OCI-LY1 (cell line): ENCODE data around the gene ACADL.
A peak's percentile ranks its signal among the peaks of the same experiment; 100 is the strongest.

Experiments used
- H2AFZ ChIP-seq: fragments of 200-600 bp; sonication (generic), shearing (Covaris generic); 2 replicates; pipeline ENCODE4 v1.6.0; 2014; ENCODE audit warnings: antibody characterized with exemption, mild to moderate bottlenecking, low read length
- H3F3A ChIP-seq: fragments of 200-600 bp; sonication (generic), shearing (Covaris generic); 2 replicates; pipeline ENCODE4 v1.6.0; 2014; ENCODE audit warnings: mild to moderate bottlenecking, antibody characterized with exemption, low read length, moderate library complexity; ENCODE audit not compliant: insufficient read depth
- H3K27ac ChIP-seq: fragments of 200-600 bp; sonication (generic); 2 replicates; pipeline ENCODE4 v1.5.1; 2014; ENCODE audit warnings: low read length, mixed run types, mild to moderate bottlenecking, low read depth; ENCODE audit not compliant: poor library complexity, severe bottlenecking
- H3K27me3 ChIP-seq: fragments of 200-600 bp; sonication (generic); 2 replicates; pipeline ENCODE4 v1.6.0; 2014; ENCODE audit warnings: antibody characterized with exemption, mild to moderate bottlenecking, low read length, moderate library complexity; ENCODE audit not compliant: insufficient read depth
- H3K36me3 ChIP-seq: fragments of 200-600 bp; sonication (generic); 2 replicates; pipeline ENCODE4 v1.6.1; 2014; ENCODE audit warnings: mild to moderate bottlenecking, antibody characterized with exemption, low read length, moderate library complexity, mixed read lengths; ENCODE audit not compliant: insufficient read depth
- H3K4me1 ChIP-seq: fragments of 200-600 bp; sonication (generic); 2 replicates; pipeline ENCODE4 v1.5.1; 2014; ENCODE audit warnings: mild to moderate bottlenecking, low read length, moderate library complexity; ENCODE audit not compliant: insufficient read depth, severe bottlenecking
- H3K4me2 ChIP-seq: fragments of 200-600 bp; sonication (generic), shearing (Covaris generic); 2 replicates; pipeline ENCODE4 v1.6.1; 2014; ENCODE audit warnings: low read length
- H3K4me3 ChIP-seq: fragments of 200-600 bp; sonication (generic); 2 replicates; pipeline ENCODE4 v1.5.1; 2014; ENCODE audit warnings: low read length, low read depth, mild to moderate bottlenecking, mixed read lengths; ENCODE audit not compliant: poor library complexity, severe bottlenecking
- H3K79me2 ChIP-seq: fragments of 200-600 bp; shearing (Covaris generic); 2 replicates; pipeline ENCODE4 v1.6.1; 2016; ENCODE audit warnings: mixed run types, low read length, mixed read lengths; ENCODE audit not compliant: insufficient read depth
- H3K9ac ChIP-seq: fragments of 200-600 bp; sonication (generic), shearing (Covaris generic); 2 replicates; pipeline ENCODE4 v1.6.1; 2014; ENCODE audit warnings: mild to moderate bottlenecking, low read length, mixed read lengths
- H3K9me2 ChIP-seq: fragments of 200-600 bp; sonication (generic), shearing (Covaris generic); 2 replicates; pipeline ENCODE4 v1.6.1; 2014; ENCODE audit warnings: low read depth, mild to moderate bottlenecking, low read length, mixed read lengths
- H3K9me3 ChIP-seq: fragments of 200-600 bp; shearing (Covaris generic); 2 replicates; pipeline ENCODE4 v1.6.1; 2014; ENCODE audit warnings: low read length, mixed read lengths
- H4K20me1 ChIP-seq: fragments of 200-600 bp; sonication (generic), shearing (Covaris generic); 2 replicates; pipeline ENCODE4 v1.6.0; 2016; ENCODE audit warnings: mild to moderate bottlenecking, low read length; ENCODE audit not compliant: insufficient read depth
- CTCF ChIP-seq: fragments of 200-600 bp; sonication (generic), shearing (Covaris generic); IDR thresholded peaks from 2 replicates; pipeline ENCODE4 v1.5.1; 2017; ENCODE audit warnings: mild to moderate bottlenecking, antibody characterized with exemption, low read length, moderate library complexity, mixed read lengths
- EZH2 ChIP-seq: fragments of 200-600 bp; sonication (generic), shearing (Covaris generic); IDR thresholded peaks from 2 replicates; pipeline ENCODE4 v1.8.0; 2017; ENCODE audit warnings: borderline replicate concordance, mixed run types, mild to moderate bottlenecking, antibody characterized with exemption, low read length, moderate library complexity, mixed read lengths

The ACADL gene

GRCh38 chr2:210170446-210171303 is 54.6 kb downstream of the ACADL start:
- Histone ChIP-seq H3K27ac (peak overlapping the region; percentile 93), H3K9ac (peak overlapping the region; percentile 98), H3K9me2 (no peaks in the 10 kb centered on the region), H3K4me1 (peaks cover 45% of the 10 kb centered on the region), H3K4me3 (peak overlapping the region; percentile 85), H2AFZ (no peak overlapping the region), H3K79me2 (peaks cover 52% of the 10 kb centered on the region), H3K9me3 (no peaks in the 10 kb centered on the region), H3K4me2 (peak overlapping the region; percentile 95), H3F3A (no peaks in the 10 kb centered on the region), H4K20me1 (no peaks in the 10 kb centered on the region), H3K36me3 (no peaks in the 10 kb centered on the region), H3K27me3 (no peaks in the 10 kb centered on the region)
- no peak for TF ChIP-seq EZH2
- TF ChIP-seq CTCF: no peak

GRCh38 chr2:210170196-210170445 is 55.1 kb downstream of the ACADL start:
- TF ChIP-seq CTCF (no peak), EZH2 (no peak)
- Histone ChIP-seq H2AFZ (no peak overlapping the region), H3K79me2 (peaks cover 57% of the 10 kb centered on the region), H3F3A (no peaks in the 10 kb centered on the region), H4K20me1 (no peaks in the 10 kb centered on the region), H3K27me3 (no peaks in the 10 kb centered on the region), H3K4me3 (peak overlapping the region; percentile 85), H3K9me3 (no peaks in the 10 kb centered on the region), H3K27ac (peak overlapping the region; percentile 74), H3K9ac (peak overlapping the region; percentile 98), H3K36me3 (no peaks in the 10 kb centered on the region), H3K9me2 (no peaks in the 10 kb centered on the region), H3K4me1 (peaks cover 45% of the 10 kb centered on the region), H3K4me2 (peak overlapping the region; percentile 95)

GRCh38 chr2:210169516-210170195 is 55.6 kb downstream of the ACADL start:
- H3F3A ChIP-seq: no peaks in the 10 kb centered on the region
- no peaks in the 10 kb centered on the region for H3K36me3 ChIP-seq
- peak overlapping the region; percentile 74 for H3K27ac ChIP-seq
- TF ChIP-seq EZH2 (no peak), CTCF (no peak)
- peak overlapping the region; percentile 85 for H3K4me3 ChIP-seq
- no peaks in the 10 kb centered on the region for H3K9me3 ChIP-seq
- H3K9me2 ChIP-seq: no peaks in the 10 kb centered on the region
- no peaks in the 10 kb centered on the region for H3K27me3 ChIP-seq
- H3K4me2 ChIP-seq: peak overlapping the region; percentile 95
- peaks cover 45% of the 10 kb centered on the region for H3K4me1 ChIP-seq
- peaks cover 60% of the 10 kb centered on the region for H3K79me2 ChIP-seq
- no peak overlapping the region for H2AFZ ChIP-seq
- H4K20me1 ChIP-seq: no peaks in the 10 kb centered on the region
- H3K9ac ChIP-seq: peak overlapping the region; percentile 98
